Ramos (cell line): ENCODE results near the gene TNFAIP8L3.

Experiments
- in situ Hi-C: fragments of 300-500 bp; cut with MboI; formaldehyde crosslinking; loops from one replicate; pipeline ENCODE4 v1.14.3; 2022; ENCODE audit warnings: low sequenced_read_pairs; ENCODE audit not compliant: unreplicated experiment

The TNFAIP8L3 gene

GRCh38 chr15:51119120-51119519 is 24.4 kb upstream of the TNFAIP8L3 start:
- in situ Hi-C loops: no loop called here

- in situ Hi-C loops: no loop called here
These were observed 22.6 kb upstream of the TNFAIP8L3 start for GRCh38 chr15:51117270-51117669.

DNA sequence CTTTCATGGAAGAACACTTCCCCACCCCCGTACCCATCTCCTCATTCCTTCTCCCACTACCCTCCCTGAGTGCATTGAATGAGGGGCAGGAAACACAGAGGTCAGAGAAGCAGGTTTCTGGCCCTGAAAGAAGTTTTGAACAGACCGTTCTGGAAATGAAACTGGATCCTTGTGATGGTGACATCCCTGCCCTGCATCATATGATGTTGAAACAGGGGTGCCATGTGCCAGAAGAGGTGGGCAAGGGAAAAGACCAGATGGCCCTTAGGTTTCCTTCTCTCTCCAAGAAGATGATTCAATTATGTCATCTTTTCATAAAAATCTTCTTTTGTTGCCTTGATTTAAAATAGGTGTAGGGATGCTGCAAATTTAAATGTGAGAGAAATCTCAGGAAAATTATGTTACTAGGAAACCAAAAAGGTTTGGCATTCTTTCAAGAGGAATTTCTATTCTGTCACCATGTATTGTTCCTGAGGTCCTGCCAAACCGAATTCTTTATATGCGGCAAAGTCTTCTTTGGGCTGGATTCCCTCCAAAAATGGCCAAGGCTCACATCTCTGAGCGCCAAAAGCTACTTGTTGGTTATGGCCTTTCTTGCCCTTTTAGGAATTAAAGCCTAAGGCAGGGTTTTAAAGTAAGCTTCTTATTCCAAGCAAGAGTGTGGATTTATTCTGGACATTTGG is 19.9 kb upstream of the TNFAIP8L3 start:
- in situ Hi-C loops: no loop called here

DNA sequence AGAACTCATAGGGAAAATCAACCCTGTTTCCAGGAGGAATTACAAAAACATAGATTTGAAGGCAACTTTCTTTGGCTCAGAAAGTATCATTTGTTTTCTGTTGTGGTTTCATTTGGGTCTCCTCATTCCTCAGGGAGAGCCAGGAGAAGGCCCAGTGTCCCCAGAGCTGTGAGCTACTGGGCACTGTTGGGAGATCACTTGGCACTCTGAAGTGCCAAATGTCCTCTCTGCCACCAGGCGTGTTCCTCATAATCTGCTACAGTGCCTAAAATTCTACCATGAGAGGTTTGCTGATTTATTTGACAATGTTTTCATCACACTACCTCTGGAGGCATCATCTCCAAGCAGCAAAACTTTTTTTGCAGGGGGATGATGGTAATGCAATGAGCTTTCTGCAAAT is 17.4 kb upstream of the TNFAIP8L3 start:
- in situ Hi-C loops: no loop called here

- in situ Hi-C loops: no loop called here
These were observed 16.4 kb upstream of the TNFAIP8L3 start for GRCh38 chr15:51111061-51111460.

DNA sequence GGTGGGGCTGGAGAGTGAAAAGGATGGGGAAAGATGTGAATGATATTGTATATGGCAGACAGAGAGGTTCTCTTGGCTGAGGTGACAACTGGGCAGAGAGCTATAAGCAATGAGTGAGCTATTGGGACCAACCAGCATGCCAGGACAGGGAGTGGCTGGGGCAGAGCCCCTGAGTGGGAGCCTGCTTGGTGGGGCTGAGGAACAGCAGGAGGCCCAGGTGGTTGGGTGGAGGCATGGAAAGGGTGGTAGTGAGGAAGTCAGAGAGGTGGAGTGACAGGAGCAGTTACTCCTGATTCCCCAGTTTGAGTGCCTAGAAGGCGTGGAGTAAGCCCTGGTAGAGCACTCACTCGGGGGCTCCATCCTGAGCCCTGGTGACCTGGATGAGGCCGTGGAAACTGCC is 15.5 kb upstream of the TNFAIP8L3 start:
- in situ Hi-C loops: no loop called here

- in situ Hi-C loops: no loop called here
These were observed 14.3 kb upstream of the TNFAIP8L3 start for GRCh38 chr15:51108933-51109550.

DNA sequence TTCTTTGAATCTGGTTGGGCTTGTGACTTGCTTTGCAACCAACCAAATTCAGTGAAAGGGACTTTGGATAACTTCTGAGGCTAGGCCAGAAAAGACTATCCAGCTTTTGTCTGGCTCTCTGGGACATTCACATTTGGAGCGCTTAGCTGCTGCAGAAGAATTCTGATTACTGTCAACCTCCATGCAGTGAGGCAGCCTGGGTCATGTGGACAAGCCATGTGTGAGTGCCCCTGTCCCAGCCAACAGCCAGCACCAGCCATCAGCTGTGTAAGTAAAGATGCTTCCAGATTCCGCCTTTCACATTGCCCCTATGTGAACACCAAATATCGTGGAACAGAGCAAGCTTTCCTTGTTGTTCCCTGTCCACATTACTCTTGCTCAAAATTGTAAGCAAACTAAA is 12.9 kb upstream of the TNFAIP8L3 start:
- in situ Hi-C loops: no loop called here

- in situ Hi-C loops: no loop called here
These were observed 11.8 kb upstream of the TNFAIP8L3 start for GRCh38 chr15:51106481-51106880.

DNA sequence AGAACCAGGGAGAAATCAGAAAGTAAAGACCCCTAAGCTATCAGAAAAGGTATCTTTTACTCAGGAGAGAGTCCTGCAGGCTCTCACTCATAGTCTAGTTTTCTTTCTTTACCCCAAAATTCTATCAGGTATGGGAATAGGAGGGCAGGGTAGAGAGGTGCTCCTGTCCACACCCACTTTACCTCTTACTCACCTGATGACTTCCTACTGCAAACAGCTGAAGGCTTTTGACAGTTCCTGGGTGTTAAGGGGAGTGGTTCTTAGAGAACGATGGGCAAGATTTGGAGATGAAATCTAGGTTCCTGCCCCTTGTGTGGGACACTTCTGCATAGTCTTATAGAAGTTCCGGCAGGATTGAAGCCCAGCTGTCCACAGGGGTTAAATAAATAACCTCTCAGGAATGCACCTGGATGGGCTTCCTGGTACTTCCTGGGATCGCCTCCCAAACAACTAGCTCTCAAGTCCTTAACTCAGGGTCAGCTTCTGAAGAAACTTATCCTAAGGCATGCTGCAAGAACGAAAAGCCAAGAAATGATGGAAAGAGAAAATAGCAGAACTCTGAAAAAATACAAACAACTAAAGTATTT is 10.8 kb upstream of the TNFAIP8L3 start:
- in situ Hi-C loops: no loop called here

GRCh38 chr15:51104512-51104911 is 9.8 kb upstream of the TNFAIP8L3 start:
- in situ Hi-C loops: no loop called here

- in situ Hi-C loops: no loop called here
These were observed 8.6 kb upstream of the TNFAIP8L3 start for GRCh38 chr15:51103330-51103729.

DNA sequence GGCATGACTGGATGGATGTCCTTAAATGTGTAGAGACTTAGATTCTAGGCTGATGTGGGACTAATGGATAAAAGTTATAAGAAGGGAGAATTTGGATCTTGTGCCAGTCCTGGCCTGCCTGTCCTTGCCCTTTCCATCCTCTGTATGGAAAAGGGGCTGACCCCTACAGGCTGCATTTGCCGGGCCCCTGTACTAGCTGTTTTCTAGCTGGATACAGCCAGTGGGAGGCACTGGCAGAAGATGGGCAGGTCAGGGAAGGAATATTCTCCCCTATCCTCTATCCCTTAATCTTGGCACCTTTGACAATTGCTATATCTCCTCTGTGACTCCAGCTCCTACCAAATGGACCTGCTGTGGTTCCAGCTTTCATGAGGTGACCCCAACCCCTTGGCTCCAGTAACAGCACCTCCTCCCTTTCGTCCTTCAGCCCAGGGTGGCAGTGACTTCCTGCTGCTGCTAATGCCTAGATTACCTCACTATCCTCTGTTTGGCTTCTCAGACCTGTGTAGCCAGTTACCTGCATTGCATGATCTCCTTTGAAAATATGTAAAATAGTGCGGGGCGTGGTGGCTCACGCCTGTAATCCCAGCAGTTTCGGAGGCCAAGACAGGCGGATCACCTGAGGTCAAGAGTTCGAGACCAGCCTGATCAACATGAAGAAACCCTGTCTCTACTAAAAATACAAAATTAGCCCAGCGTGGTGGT is 6.2 kb upstream of the TNFAIP8L3 start:
- in situ Hi-C loops: no loop called here

- in situ Hi-C loops: no loop called here
These were observed 4.5 kb upstream of the TNFAIP8L3 start for GRCh38 chr15:51099185-51099584.

DNA sequence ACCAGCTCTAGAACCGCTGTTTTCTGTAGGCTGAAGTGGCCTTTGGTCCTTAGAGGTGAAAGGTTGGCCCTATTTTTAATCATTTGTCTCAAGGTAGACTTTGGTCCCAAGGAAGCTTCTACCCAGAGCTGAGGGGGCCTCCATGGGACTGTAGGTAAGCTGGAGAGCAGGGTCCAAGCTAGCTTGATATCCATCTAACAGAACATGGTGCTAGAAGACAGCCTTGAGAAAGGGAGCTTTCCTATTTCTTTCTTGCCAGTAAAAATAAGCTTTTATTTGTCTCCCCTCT is 3.6 kb upstream of the TNFAIP8L3 start:
- in situ Hi-C loops: no loop called here

DNA sequence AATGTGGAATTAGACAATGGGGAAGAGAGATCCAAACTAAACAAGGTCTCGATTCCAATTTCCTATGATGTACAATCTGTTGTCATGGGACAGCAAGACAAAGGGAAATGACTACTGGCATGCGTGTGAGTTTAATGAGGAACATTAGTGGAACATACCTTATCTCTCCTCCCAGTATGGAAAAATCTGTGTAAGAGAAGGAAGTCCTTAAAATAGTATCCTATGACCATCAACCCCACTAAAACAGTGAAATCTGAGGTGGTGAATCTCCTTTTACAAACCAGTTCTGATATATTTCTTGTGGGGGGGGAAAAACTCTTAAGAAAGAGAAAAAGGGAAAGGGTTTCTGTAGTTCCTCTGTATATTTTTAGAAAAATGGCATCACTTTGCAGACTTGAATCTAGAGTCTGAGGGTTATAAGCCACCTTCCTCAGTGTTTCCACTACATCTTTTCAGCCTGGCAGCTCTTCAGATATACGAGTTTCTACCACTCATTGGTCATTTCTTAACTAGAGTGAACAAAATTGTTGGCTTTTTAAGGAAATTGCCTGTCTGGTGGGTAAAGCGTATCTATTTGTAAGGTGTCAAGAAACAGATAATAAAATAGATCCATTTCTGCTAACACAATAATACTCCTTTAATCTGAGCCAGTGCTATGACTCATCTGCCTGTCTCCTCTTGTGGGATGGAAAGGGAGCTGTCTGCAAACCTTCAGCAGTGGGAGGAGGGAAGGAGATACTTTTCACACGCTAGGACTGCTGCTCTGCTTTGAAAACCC is 3.0 kb upstream of the TNFAIP8L3 start:
- in situ Hi-C loops: no loop called here

DNA sequence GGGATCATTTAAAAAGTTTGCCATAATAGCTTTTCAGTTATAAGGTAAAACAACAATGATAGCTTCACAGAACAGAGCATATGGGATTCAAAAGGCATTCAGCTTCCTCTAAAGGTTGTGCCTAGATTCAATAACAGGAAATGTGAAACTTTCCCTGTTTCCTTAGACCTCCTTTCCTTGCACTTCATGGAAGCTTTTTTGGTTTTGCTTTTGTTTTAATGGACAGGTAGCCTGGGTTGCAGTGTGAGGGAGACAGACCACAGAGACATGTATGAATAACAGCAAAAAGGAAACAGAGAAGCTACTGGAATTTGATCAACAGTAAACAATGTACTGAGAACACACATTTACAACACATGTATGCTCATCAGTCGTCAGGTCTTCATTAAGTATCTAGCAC is 2.3 kb upstream of the TNFAIP8L3 start:
- in situ Hi-C loops: no loop called here

DNA sequence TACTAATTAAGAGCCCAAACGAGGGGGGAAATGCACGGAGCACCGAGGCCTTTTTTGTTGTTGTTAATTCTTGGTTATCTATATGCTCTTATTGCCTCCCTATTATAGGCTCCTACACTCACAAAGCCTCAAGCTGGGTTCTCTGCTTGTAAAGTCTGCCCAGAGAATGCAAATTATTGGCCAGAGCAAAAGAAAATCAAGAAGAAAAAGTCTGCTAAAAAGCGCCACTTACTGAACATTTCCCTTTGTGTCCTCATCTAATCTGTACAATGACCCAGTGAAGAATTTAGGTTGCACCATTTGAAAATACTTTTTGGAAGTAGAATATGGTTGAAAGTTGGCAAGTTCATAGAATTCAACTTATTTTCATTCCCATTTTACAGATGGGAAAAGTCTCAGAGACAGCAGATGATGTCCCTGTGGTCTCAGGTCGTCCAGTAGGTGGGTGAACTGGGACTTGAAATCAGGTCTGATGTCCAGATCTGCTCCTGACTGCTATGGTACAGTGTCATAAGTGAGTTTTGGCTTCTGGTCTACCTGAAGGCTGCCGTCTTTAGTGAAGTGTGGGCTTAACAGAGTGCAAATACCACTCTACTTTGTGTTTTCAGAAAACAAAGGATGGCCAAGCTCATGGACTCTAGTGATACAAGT is 1.1 kb upstream of the TNFAIP8L3 start:
- in situ Hi-C loops: no loop called here

- in situ Hi-C loops: no loop called here
These were observed 684 bp downstream of the TNFAIP8L3 start for GRCh38 chr15:51093839-51094605.

- in situ Hi-C loops: no loop called here
These were observed 1.2 kb downstream of the TNFAIP8L3 start for GRCh38 chr15:51093488-51093838.
